HepG2 (cell line): ENCODE measurements around the gene MAP1LC3C. TPM values are rescaled to one million over a fixed set of nuclear protein-coding genes. Genes with fewer than 3 reads are reported as not detected.

Experiments used
- CBFB ChIP-seq: sonication (generic); formaldehyde crosslinking; IDR thresholded peaks from 2 replicates; pipeline ENCODE4 v1.4.0; 2020; ENCODE audit warnings: missing genetic modification reagents
- KAT2B ChIP-seq: fragments of 150-350 bp; IDR thresholded peaks from 2 replicates; pipeline ENCODE4 v1.6.1; 2014; ENCODE audit warnings: low read depth, low read length, borderline replicate concordance
- KDM5B ChIP-seq: sonication (generic); formaldehyde crosslinking; IDR thresholded peaks from 2 replicates; pipeline ENCODE4 v1.4.0; 2020; ENCODE audit warnings: missing genetic modification reagents, mild to moderate bottlenecking, borderline replicate concordance
- KLF13 ChIP-seq: sonication (generic); formaldehyde crosslinking; IDR thresholded peaks from 2 replicates; pipeline ENCODE4 v1.4.0; 2020; ENCODE audit warnings: mild to moderate bottlenecking, missing genetic modification reagents
- RCOR2 ChIP-seq: IDR thresholded peaks from 2 replicates; pipeline ENCODE4 v1.6.1; 2016; ENCODE audit warnings: missing biosample characterization, missing genetic modification reagents
- SP4 ChIP-seq: sonication (generic); formaldehyde crosslinking; IDR thresholded peaks from 2 replicates; pipeline ENCODE4 v1.8.1; 2023; ENCODE audit warnings: mild to moderate bottlenecking, missing genetic modification reagents
- TBX2 ChIP-seq: sonication (generic); formaldehyde crosslinking; IDR thresholded peaks from 2 replicates; pipeline ENCODE4 v1.5.0; 2020; ENCODE audit warnings: missing genetic modification reagents, mild to moderate bottlenecking, borderline replicate concordance
- U2AF2 ChIP-seq: fragments of 200-400 bp; formaldehyde crosslinking; IDR thresholded peaks from 2 replicates; pipeline ENCODE4 v1.6.1; 2017; ENCODE audit warnings: low read depth, mild to moderate bottlenecking, low read length
- ZBTB20 ChIP-seq: sonication (generic); formaldehyde crosslinking; IDR thresholded peaks from 2 replicates; pipeline ENCODE4 v1.8.1; 2023; ENCODE audit warnings: missing genetic modification reagents, low read depth, mild to moderate bottlenecking, borderline replicate concordance
- ZNF180 ChIP-seq: sonication (generic); formaldehyde crosslinking; IDR thresholded peaks from 2 replicates; pipeline ENCODE4 v1.4.0; 2020; ENCODE audit warnings: low read depth, missing genetic modification reagents, borderline replicate concordance
- ZNF792 ChIP-seq: IDR thresholded peaks from 2 replicates; pipeline ENCODE4 v1.6.1; 2016
- polyA plus RNA-seq, 8 experiments: library from polyadenylated mRNA; depleted of rRNA in 3 of 8; stranded (reverse) in 7 of 8; unstranded in 1 of 8; fragments of >200 nt; fragmentation: Illumina TruSeq in 4 of 8; extraction: Trizol in 4 of 8; gene quantifications; 2 replicates each; pipeline versions ENCODE4 v1.2.1 to v1.2.3, GENCODE V29; 2011 to 2016; ENCODE audit warnings: low read depth in 4 of 8, missing spikeins in 1 of 8, mixed read lengths in 1 of 8; ENCODE audit not compliant: insufficient read depth in 1 of 8
- total RNA-seq, 5 experiments: library from RNA; depleted of rRNA; stranded (reverse); fragments of >200 nt; fragmentation: Illumina TruSeq; extraction: Trizol; gene quantifications; 2 replicates each; pipeline ENCODE4 v1.2.3, GENCODE V29; 2016; ENCODE audit warnings: low read depth in 1 of 5
- TF ChIP-seq, protein P1 (sequence below), 2 experiments: sonication (generic) in 1 of 2; formaldehyde crosslinking in 1 of 2; IDR thresholded peaks; 2 replicates each; pipeline versions ENCODE4 v1.5.1 to v1.6.1; 2011 to 2020; ENCODE audit warnings: borderline replicate concordance in 1 of 2, low read depth in 1 of 2, low read length in 1 of 2, mild to moderate bottlenecking in 1 of 2, missing genetic modification reagents in 1 of 2, moderate library complexity in 1 of 2
- TF ChIP-seq, protein P2 (sequence below): sonication (generic); formaldehyde crosslinking; IDR thresholded peaks from 2 replicates; pipeline ENCODE4 v1.4.0; 2020; ENCODE audit warnings: missing genetic modification reagents, mild to moderate bottlenecking, borderline replicate concordance
- TF ChIP-seq, protein P3 (sequence below): sonication (generic); formaldehyde crosslinking; IDR thresholded peaks from 2 replicates; pipeline ENCODE4 v1.4.0; 2020; ENCODE audit warnings: low read depth, mild to moderate bottlenecking, missing genetic modification reagents
- TF ChIP-seq, protein P4 (sequence below): sonication (generic); formaldehyde crosslinking; IDR thresholded peaks from 2 replicates; pipeline ENCODE4 v1.4.0; 2020; ENCODE audit warnings: missing genetic modification reagents, mild to moderate bottlenecking, borderline replicate concordance

Gene MAP1LC3C
- total and polyA plus RNA-seq, 2 of the 13 experiments (the other 11 are each of a cell fraction or from before 2014, with no cell fraction given) = not detected

DNA sequence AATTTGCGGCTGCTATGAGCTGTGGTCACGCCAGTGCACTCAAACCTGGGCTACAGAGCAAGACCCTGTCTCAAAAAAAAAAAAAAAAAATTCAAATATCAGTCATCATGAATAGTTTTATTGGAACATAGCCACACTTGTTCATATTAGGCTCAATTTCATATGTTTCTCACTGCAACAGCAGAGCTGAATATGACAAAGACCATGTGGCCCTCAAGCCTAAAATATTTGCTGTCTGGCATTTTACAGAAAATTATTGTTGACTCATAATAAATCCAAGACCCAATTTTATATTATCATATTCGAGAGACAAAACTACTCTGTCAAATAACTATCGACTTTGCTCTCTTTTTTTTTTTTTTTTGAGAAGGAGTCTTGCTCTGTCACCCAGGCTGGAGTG is 30.3 kb downstream of the MAP1LC3C start (continued):
- TF ChIP-seq, protein P1, sequence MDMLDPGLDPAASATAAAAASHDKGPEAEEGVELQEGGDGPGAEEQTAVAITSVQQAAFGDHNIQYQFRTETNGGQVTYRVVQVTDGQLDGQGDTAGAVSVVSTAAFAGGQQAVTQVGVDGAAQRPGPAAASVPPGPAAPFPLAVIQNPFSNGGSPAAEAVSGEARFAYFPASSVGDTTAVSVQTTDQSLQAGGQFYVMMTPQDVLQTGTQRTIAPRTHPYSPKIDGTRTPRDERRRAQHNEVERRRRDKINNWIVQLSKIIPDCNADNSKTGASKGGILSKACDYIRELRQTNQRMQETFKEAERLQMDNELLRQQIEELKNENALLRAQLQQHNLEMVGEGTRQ (IDR thresholded peaks at IDR 0.05; ENCODE audit: low read depth, low read length) = no peak
- TF ChIP-seq, protein P1 (CRISPR knock-in tag; IDR thresholded peaks at IDR 0.05; ENCODE audit: borderline replicate concordance) = no peak
- TF ChIP-seq ZNF180 (CRISPR knock-in tag) (no peak), ZNF792 (no peak), RCOR2 (CRISPR knock-in tag) (no peak), ZBTB20 (CRISPR knock-in tag) (no peak), KDM5B (CRISPR knock-in tag) (no peak), SP4 (CRISPR knock-in tag) (no peak), U2AF2 (no peak), KLF13 (CRISPR knock-in tag) (no peak), TBX2 (CRISPR knock-in tag) (no peak), KAT2B (no peak), CBFB (no peak)
- TF ChIP-seq, protein P2, sequence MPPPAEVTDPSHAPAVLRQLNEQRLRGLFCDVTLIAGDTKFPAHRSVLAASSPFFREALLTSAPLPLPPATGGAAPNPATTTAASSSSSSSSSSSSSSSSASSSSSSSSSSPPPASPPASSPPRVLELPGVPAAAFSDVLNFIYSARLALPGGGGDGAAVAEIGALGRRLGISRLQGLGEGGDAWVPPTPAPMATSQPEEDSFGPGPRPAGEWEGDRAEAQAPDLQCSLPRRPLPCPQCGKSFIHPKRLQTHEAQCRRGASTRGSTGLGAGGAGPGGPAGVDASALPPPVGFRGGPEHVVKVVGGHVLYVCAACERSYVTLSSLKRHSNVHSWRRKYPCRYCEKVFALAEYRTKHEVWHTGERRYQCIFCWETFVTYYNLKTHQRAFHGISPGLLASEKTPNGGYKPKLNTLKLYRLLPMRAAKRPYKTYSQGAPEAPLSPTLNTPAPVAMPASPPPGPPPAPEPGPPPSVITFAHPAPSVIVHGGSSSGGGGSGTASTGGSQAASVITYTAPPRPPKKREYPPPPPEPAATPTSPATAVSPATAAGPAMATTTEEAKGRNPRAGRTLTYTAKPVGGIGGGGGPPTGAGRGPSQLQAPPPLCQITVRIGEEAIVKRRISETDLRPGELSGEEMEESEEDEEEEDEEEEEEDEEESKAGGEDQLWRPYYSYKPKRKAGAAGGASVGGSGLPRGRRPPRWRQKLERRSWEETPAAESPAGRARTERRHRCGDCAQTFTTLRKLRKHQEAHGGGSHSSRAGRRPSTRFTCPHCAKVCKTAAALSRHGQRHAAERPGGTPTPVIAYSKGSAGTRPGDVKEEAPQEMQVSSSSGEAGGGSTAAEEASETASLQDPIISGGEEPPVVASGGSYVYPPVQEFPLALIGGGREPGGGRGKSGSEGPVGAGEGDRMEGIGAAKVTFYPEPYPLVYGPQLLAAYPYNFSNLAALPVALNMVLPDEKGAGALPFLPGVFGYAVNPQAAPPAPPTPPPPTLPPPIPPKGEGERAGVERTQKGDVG (CRISPR knock-in tag) = no peak
- TF ChIP-seq, protein P3, sequence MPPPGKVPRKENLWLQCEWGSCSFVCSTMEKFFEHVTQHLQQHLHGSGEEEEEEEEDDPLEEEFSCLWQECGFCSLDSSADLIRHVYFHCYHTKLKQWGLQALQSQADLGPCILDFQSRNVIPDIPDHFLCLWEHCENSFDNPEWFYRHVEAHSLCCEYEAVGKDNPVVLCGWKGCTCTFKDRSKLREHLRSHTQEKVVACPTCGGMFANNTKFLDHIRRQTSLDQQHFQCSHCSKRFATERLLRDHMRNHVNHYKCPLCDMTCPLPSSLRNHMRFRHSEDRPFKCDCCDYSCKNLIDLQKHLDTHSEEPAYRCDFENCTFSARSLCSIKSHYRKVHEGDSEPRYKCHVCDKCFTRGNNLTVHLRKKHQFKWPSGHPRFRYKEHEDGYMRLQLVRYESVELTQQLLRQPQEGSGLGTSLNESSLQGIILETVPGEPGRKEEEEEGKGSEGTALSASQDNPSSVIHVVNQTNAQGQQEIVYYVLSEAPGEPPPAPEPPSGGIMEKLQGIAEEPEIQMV (CRISPR knock-in tag) = no peak
- TF ChIP-seq, protein P4, sequence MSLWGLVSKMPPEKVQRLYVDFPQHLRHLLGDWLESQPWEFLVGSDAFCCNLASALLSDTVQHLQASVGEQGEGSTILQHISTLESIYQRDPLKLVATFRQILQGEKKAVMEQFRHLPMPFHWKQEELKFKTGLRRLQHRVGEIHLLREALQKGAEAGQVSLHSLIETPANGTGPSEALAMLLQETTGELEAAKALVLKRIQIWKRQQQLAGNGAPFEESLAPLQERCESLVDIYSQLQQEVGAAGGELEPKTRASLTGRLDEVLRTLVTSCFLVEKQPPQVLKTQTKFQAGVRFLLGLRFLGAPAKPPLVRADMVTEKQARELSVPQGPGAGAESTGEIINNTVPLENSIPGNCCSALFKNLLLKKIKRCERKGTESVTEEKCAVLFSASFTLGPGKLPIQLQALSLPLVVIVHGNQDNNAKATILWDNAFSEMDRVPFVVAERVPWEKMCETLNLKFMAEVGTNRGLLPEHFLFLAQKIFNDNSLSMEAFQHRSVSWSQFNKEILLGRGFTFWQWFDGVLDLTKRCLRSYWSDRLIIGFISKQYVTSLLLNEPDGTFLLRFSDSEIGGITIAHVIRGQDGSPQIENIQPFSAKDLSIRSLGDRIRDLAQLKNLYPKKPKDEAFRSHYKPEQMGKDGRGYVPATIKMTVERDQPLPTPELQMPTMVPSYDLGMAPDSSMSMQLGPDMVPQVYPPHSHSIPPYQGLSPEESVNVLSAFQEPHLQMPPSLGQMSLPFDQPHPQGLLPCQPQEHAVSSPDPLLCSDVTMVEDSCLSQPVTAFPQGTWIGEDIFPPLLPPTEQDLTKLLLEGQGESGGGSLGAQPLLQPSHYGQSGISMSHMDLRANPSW = no peak
- TF ChIP-seq, all 625 proteins: peak for 0
